GM12892 (cell line): ENCODE results near the gene GIPC1.

ENCODE experiments used
- DNase-seq: peaks from one replicate; pipeline ENCODE4 v3.0.0; 2011; ENCODE audit not compliant: insufficient read length
- FAIRE-seq: peaks from 2 replicates; lab custom pipeline; 2011; peaks lifted over from hg19 to GRCh38; lab: Jason Lieb, UNC
- POLR2A ChIP-seq: IDR thresholded peaks from 2 replicates; pipeline ENCODE4 v1.6.1; 2011; ENCODE audit warnings: low read depth, low read length, control low read depth
- POLR2AphosphoS5 ChIP-seq: IDR thresholded peaks from 2 replicates; pipeline ENCODE4 v1.6.1; 2011; ENCODE audit warnings: low read depth, low read length, control low read depth
- TAF1 ChIP-seq: IDR thresholded peaks from 2 replicates; pipeline ENCODE4 v1.6.1; 2011; ENCODE audit warnings: low read depth, mild to moderate bottlenecking, control low read depth, low read length, borderline replicate concordance

Gene GIPC1

DNA sequence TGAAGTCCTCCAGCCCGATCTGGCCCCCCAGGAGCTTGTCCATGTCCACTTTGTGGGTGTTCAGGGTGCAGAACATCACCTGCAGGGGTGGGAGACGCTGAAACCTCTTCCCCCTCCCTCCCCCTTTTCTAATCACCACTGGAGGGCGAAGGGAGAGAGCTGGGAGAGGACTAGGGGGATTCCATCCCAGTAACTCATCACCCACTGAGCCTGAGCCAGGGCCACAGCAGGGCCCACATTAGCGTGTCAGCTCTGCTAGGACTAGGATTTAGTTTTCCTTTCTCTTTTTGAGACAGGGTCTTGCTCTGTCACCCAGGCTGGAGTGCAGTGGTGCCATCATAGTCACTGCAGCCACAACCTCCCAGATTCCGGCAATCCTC lies 15.2 kb downstream of the GIPC1 start:
- no peak for TF ChIP-seq POLR2AphosphoS5
- no peak for TF ChIP-seq TAF1
- no peak for TF ChIP-seq POLR2A
- DNase-seq (no peak), FAIRE-seq (no peak)

DNA sequence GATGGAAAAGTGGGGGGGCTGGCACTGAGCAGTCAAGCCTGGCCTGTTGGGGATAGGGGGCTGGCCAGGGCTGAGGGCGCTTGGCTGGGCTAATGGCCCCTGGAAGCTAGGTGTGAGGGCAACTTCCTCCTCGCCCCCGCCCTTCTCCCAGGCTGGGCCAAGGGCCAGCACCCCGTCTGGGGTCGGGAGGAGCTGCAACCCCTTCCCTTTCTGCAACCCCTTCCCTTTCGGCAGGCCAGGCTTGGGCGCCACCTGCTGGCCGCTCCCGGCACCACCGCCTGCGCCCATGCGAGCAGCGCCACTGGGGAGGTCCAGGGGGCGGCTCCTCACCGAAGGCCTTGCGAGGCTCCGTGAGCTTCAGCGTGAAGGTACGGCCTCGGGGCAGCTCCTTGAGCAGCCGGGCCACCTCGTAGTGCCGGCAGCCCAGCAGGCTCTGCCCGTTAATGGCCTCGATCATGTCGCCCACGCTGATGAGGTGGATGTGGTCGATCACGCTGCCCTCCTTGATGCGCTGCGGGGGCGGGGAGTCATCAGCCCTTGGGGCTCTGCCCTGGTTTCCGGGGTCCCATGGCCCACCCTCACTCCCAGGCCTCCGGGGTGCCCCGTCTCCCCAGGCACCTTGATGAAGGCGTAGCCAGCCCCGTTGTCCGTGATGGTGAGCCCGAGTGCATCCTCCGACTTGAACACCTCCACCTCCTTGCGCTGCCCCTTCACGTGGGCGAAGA lies 15.8 kb downstream of the GIPC1 start:
- TF ChIP-seq POLR2AphosphoS5, result no peak
- TF ChIP-seq TAF1, result no peak
- no peak for TF ChIP-seq POLR2A
- FAIRE-seq, result peak; percentile 77
- DNase-seq, result peak; percentile 91

DNA sequence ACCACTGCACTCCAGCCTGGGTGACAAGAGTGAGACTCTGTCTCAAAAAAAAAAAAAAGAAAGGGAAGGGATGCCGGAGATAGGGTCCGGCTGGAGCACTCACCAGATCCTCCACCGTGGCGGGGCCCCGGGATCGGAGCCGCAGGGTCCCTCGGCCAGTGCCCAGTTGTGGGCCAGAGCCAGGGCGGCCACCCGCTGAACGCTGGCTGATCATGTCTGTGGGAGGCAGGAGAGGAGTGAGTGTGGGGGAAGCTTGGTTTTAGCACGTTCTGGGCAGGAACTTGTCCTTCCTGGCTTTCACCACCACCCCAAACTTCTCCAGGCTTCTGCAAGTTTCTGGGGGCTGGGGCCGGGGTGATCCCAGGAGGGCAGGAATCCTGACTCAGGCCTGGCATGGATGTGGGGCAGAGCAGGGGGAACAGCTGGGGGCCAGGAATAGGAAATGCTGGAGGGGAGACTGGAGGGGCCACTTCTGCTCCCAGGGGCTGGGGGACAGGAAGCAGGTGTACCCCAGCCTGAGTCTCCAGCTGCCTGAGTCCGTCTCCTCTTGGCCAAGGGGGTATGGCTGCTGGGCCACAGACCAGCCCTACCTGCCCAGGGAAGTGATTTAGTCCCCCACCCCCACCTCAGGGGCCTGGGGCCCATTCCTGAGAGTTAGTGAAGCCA lies 16.5 kb downstream of the GIPC1 start:
- no peak for FAIRE-seq
- DNase-seq, result no peak
- no peak for TF ChIP-seq TAF1

DNA sequence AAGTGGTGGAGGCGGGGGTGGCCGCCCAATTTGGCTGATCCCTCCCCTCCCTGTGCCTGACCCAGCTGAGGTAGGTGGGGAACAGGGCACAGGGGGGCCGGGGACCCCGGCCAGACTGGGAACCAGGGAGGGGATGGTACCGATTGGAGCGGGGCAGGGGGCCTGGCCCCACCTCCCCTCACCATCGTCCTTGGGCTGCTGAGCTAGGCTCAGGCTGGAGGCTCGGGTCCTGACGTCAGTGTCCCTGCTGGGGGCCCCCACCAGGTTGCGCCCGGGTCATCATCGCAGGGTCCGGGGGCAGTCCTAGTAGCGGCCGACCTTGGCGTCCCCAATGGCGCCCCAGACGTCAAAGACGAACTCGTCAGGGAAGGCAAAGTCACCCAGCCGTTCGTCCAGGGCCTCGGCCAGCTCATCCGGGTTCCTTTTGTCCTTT lies 17.8 kb downstream of the GIPC1 start:
- DNase-seq (no peak), FAIRE-seq (no peak)

DNA sequence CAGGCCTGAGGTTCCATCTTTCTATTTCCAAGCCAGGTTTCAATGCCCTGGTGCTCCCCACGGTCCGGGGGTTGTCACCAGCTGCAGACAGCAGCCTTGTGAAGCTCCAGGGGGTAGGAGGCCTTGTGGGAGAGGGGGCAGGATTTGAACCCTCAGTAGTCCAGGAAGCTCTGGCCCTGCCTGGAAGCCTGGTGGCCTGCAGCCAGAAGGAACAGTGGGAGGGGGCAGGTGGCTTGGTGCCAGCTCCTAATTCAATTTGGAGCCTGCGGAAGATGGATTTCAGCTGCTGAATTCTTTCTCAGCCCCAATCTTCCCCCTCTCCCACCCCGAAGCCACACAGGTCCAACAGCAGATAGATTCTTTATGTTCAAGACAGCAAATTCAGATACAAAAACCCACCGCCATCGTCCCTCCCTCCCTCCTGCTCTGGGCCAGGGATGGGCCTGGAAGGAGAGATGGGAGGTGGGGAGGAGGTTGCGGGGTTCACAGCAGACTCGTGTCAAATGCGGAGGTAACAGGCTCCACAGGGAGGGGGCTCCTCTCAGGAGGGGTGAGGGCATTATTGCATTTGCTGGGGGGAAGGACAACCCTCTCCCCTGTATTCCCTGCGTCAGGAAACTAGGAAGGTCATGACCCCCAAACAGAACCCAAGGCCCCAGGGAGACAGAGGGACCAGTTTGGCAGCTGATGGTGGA lies 18.4 kb downstream of the GIPC1 start:
- FAIRE-seq, result no peak
- TF ChIP-seq TAF1, result no peak
- no peak for TF ChIP-seq POLR2A
- TF ChIP-seq POLR2AphosphoS5, result no peak
- no peak for DNase-seq

More for the DNA sequence above, 17.8 kb downstream of the GIPC1 start:
- TF ChIP-seq POLR2AphosphoS5, result no peak
- TF ChIP-seq TAF1, result no peak
- TF ChIP-seq POLR2A, result no peak

DNA sequence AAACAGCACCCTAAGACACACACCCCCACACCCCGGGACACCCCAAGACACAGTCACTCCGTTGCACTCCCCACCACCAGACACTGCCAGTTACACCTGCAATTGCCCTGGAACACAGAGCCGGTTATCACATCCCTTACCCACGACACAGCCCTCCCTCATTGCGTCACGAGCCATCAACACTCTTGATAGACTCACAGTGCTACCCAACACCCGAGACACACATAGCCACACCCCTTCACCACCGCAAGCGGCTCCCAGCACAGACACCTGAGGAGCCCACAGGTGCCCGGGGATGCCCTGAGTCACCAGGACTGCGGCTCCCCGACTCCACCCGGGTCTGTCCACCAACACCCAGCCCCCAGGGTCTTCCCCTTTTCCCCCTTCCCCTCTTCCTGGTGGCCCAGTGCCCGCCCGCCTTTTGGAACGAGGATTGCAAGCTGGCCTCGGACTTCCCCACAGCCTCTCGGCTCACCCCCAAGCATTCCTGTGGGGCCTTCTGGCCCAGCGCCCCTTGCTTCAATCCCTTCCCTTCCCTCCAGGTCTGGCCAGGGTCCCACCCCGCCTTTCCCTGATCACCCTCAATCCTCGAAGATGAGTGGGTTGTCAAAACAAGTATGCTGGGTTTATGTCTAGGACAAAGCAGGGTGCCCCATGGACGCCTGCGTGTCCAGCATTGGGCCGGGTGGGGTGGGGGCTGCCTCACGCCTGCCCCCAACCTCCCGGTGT lies 19.1 kb downstream of the GIPC1 start:
- TF ChIP-seq POLR2A (no peak), TAF1 (no peak), POLR2AphosphoS5 (no peak)
- DNase-seq, result no peak
- FAIRE-seq, result no peak

DNA sequence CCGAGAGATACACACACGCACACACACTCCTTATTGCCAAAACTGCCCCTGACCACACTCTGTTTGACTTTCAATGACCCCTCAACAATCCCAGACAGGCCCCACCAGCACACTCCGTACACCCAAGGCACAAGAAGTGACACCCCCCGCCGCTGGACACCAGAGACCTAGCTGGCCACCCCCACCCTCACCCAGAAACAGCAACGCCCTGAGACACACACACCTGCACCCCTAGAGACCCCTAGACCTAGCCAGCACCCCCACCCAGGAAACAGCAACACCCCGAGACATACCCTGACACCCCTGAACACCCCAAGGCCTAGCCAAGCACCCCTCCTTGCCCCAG lies 19.6 kb downstream of the GIPC1 start:
- no peak for DNase-seq
- no peak for FAIRE-seq
- no peak for TF ChIP-seq TAF1
- TF ChIP-seq POLR2A, result no peak
- TF ChIP-seq POLR2AphosphoS5, result no peak

DNA sequence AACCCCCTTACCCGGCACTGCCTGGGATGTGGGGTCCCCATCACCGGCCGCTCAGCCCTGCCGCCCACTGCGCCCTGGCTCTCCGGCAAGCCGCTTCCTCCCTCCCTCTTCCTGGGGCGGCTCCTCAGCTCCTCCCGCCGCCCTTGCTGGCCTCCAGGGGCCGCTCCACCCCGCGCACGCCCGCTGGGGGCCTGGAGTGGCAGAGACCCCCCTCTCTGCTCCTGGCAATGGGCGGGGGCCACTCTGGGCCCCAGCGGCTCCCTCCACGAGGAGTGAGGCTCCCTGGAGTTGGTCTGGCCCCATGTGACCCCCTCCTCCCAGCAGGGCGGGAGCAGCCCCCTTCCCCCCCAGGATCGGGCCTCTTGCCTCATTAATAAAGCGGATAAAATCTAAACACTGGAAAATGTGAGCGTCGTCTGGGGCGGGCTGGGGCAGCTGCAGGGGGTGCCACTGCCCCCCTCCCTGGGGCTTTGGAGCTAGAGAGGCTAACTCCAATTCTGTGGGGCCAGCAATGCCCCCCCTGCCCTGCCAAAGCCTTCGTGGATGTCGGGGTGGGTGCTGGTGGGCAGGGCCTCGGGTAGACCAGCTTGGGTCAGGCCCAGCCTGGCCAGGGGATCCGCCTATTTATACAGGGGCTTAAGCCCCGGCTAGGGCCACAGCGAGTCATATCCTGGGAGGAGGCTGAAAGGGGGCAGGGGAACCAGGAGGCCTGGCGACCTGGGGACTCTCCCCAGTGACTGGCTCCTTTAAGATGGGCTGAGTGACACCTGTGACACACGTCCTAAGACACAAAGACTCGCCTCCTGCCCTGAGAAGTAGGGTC lies 20.5 kb downstream of the GIPC1 start, which contains the start of gene PTGER1:
Gene PTGER1 (minus strand): TSS at position 104 of the 823 bp plus-strand sequence. CDS start 1,034 bp downstream, outside the sequence.
- TF ChIP-seq TAF1, result no peak
- TF ChIP-seq POLR2A, result no peak
- no peak for TF ChIP-seq POLR2AphosphoS5
- no peak for FAIRE-seq
- DNase-seq, result no peak

DNA sequence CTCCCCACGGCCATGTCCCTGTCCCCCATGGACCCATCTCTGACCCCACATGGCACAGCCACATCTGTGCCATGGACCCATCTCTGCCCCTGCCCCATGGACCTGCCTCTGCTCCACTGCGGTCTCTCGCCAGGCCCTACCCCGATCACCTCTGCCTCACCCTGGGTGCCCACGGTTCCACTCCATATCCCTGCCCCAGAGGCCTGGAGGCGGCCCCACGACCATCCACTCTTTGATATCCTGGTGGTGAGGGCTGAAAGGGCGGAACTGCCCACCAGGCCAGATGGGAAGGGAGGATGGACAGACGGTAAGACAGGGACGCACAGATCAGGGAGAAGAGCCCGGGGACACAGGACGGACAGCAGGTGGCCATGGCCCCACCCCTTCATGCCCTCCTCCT lies 21.1 kb downstream of the GIPC1 start:
- no peak for FAIRE-seq
- no peak for DNase-seq
- TF ChIP-seq TAF1 (no peak), POLR2A (no peak), POLR2AphosphoS5 (no peak)

DNA sequence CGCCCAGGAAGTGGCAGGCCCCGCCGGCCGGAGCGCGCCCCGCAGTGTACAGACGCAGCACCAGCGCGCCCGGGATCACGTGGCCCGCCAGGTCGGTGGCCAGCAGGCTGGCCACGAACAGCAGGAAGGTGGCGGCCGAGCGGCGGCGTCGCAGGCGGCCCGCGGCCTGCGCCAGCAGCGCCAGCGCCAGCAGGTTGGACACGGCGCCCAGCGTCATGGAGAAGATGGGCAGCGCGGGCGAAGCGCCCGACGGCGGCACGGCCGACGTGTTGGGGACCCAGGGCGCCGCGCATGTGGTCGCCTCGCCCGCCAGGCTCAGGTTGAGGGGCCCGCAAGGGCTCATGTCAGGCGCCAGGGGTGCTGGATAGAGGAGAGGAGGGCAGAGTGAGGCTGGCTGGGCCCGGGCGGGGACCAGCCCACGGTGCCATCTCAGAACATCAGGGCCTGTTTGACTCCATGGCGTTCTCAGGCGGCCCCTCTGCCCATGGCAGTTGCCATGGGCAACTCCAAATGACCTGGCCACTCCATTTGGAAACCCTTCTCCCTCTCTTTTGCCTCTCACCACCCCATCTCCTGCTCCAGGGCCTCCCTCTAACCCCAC lies 21.8 kb downstream of the GIPC1 start:
- no peak for DNase-seq
- TF ChIP-seq POLR2A (no peak), TAF1 (no peak), POLR2AphosphoS5 (no peak)
- no peak for FAIRE-seq
